Psoas muscle (tissue), 8 donors: Measurements from ENCODE around the gene METTL9. TPM values are rescaled to one million over a fixed set of nuclear protein-coding genes. Genes with fewer than 3 reads are reported as not detected.
A peak's percentile ranks its signal among the peaks of the same experiment; 100 is the strongest.
"Not testable (repeated sequence)": the region's sequence is repeated elsewhere in the genome, so short reads cannot be mapped to it uniquely, and the experiment has no call there.

ENCODE experiments used
- ATAC-seq, 4 donors: fragments of 200-7000 bp; cut with Tn5 transposase; one replicate each; pipeline ENCODE4 v1.9.1; 2020; ENCODE audit warnings: moderate library complexity in 3 of 4, mild to moderate bottlenecking in 2 of 4
- DNase-seq, 2 donors: peaks; one replicate each; pipeline ENCODE4 v3.0.0-alpha.2; 2020
- H3K27ac ChIP-seq: fragments of 200-600 bp; one replicate; pipeline ENCODE4 v1.8.0; 2022
- H3K27me3 ChIP-seq, 3 donors: fragments of 200-600 bp in 1 of 3; one replicate each; pipeline versions ENCODE4 v1.6.1 to v1.8.0; 2013 to 2022; ENCODE audit warnings: low read length in 2 of 3, mild to moderate bottlenecking in 2 of 3, moderate library complexity in 1 of 3; ENCODE audit not compliant: insufficient read depth in 3 of 3
- H3K36me3 ChIP-seq, 2 donors: fragments of 200-600 bp in 1 of 2; one replicate each; pipeline versions ENCODE4 v1.6.1 to v1.8.0; 2013 to 2022; ENCODE audit warnings: low read depth in 1 of 2, mild to moderate bottlenecking in 1 of 2, moderate library complexity in 1 of 2; ENCODE audit not compliant: insufficient read depth in 1 of 2
- H3K4me1 ChIP-seq: fragments of 200-600 bp; one replicate; pipeline ENCODE4 v1.8.0; 2022
- H3K4me3 ChIP-seq: fragments of 200-600 bp; one replicate; pipeline ENCODE4 v1.8.0; 2022; ENCODE audit warnings: mild to moderate bottlenecking
- H3K9me3 ChIP-seq: fragments of 200-600 bp; one replicate; pipeline ENCODE4 v1.8.0; 2022
- WGBS, 3 donors: extraction: QIAGEN DNeasy Blood & Tissue Kit; methylation state at CpG; one replicate each; pipeline versions ENCODE4 v1.1.6 to v1.1.7; 2013; 5-methylcytosine and 5-hydroxymethylcytosine counted together
- intact Hi-C, 2 donors: fragments of 100-400 bp; cut with DNase I; formaldehyde crosslinking; loops; one replicate each; pipeline versions ENCODE4 v1.11.0 to v1.14.2; 2022
- polyA plus RNA-seq, 3 donors: library from polyadenylated mRNA; stranded (reverse); fragments of 200-250 nt; gene quantifications; one replicate each; pipeline ENCODE4 v1.2.3, GENCODE V29; 2013
- total RNA-seq, 4 donors: library from RNA; stranded (reverse); fragmentation: NEBNext Ultra II Directional in 2 of 4; extraction: Animal tissue kit (Norgen Biotek cat#: 25700) in 2 of 4; gene quantifications; one replicate each; pipeline versions ENCODE4 v1.2.1 to v1.2.4, GENCODE V29; 2021 to 2023
- TF ChIP-seq, protein P1 (sequence below): fragments of 200-600 bp; IDR thresholded peaks from one replicate; pipeline ENCODE4 v1.8.0; 2022; ENCODE audit warnings: antibody characterized with exemption
- donor health status: healthy with polysubstance abuse.
- donor health status: DM: no; HTN: no; CAD: no; lungs with moderate emphysema.
- donor health status: Bipolar disorder and iron deficiency.
- donor health status: healthy.
- donor health status: DM: yes; HTN: yes; CAD: no.
- donor health status: DM: no; HTN: no; CAD: no.
- donor health status: DM: no; HTN: no; CAD: no.
- donor health status: DM: yes; HTN: yes; CAD: no.

The METTL9 gene
- total and polyA plus RNA-seq, 7 donors = 54.4 to 134 (median 71.8) TPM

GRCh38 chr16:21603928-21604327 lies 4.6 kb downstream of the METTL9 start:
- intact Hi-C loops = no loop called here
- Histone ChIP-seq H3K4me3 (no peak overlapping the region), H3K9me3 (no peaks in the 10 kb centered on the region), H3K27ac (peak overlapping the region; percentile 34), H3K27me3 (no peaks in the 10 kb centered on the region), H3K36me3 (no peaks in the 10 kb centered on the region), H3K4me1 (peaks cover 61% of the 10 kb centered on the region)
- DNase-seq (no peak), ATAC-seq (no peak)
- WGBS, 3 donors = 6 to 13% (median 10%) methylated on average over 3 of the region's 3 CpGs
- TF ChIP-seq, protein P1, sequence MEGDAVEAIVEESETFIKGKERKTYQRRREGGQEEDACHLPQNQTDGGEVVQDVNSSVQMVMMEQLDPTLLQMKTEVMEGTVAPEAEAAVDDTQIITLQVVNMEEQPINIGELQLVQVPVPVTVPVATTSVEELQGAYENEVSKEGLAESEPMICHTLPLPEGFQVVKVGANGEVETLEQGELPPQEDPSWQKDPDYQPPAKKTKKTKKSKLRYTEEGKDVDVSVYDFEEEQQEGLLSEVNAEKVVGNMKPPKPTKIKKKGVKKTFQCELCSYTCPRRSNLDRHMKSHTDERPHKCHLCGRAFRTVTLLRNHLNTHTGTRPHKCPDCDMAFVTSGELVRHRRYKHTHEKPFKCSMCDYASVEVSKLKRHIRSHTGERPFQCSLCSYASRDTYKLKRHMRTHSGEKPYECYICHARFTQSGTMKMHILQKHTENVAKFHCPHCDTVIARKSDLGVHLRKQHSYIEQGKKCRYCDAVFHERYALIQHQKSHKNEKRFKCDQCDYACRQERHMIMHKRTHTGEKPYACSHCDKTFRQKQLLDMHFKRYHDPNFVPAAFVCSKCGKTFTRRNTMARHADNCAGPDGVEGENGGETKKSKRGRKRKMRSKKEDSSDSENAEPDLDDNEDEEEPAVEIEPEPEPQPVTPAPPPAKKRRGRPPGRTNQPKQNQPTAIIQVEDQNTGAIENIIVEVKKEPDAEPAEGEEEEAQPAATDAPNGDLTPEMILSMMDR = no peak

GRCh38 chr16:21605848-21606247 lies 6.5 kb downstream of the METTL9 start:
- H3K27me3 ChIP-seq, H3K9me3 ChIP-seq, H3K27ac ChIP-seq, ATAC-seq, DNase-seq, H3K36me3 ChIP-seq, H3K4me3 ChIP-seq, intact Hi-C loops: not testable (repeated sequence)
- WGBS, 3 donors = 91 to 94% (median 93%) methylated on average over 8 of the region's 8 CpGs
- peaks cover 71% of the 10 kb centered on the region for H3K4me1 ChIP-seq

DNA sequence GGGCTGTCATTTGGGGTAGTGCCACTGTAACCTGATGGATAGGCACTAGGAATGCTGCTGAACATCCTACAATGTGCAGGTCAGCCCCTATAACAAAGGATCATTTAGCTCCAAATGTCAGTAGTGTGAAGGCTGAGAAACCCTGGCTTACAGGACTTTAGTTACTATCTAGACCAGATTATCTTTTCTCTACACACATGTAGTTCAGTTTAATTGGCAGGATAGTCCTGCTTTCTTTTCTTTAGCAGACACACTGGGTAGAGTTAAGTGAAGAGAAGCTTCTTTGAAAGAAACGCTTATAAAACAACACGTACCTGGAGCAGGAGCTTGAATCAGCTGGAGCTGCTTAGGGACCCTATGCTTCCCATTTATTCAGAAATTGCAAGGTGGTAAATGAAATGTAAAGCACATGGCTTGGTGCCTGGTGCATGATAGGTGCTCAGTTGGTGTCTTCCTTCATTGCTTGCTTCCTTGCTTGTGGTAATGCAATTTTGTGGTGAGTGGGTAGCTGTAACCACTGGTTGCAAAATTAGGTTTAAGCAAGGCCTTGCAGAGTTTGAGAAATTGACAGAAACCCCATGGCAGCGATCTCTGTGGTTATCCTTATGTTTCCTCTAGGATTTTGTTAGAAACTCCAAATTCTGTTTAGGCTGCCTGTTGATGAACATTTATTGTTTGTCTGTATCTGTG lies 9.4 kb downstream of the METTL9 start:
- no peak for ATAC-seq
- peaks cover 65% of the 10 kb centered on the region for H3K4me1 ChIP-seq
- TF ChIP-seq, protein P1 = no peak

GRCh38 chr16:21610006-21610544 lies 10.7 kb downstream of the METTL9 start:
- Histone ChIP-seq H3K9me3 (no peaks in the 10 kb centered on the region), H3K36me3 (peaks cover 0 to 9% of the 10 kb centered on the region in 2 donors), H3K4me3 (no peak overlapping the region), H3K27ac (no peak overlapping the region), H3K27me3 (no peaks in the 10 kb centered on the region), H3K4me1 (peaks cover 54% of the 10 kb centered on the region)
- TF ChIP-seq, protein P1 = no peak
- no peak for ATAC-seq
- intact Hi-C loops = no loop called here
- no peak for DNase-seq
- 41 to 76% (median 47%) methylated on average over 3 of the region's 3 CpGs for WGBS, 3 donors

More for the DNA sequence above, 9.4 kb downstream of the METTL9 start:
- no peak for DNase-seq
- Histone ChIP-seq H3K27me3 (no peaks in the 10 kb centered on the region), H3K36me3 (no peaks in the 10 kb centered on the region), H3K4me3 (no peak overlapping the region), H3K27ac (no peak overlapping the region), H3K9me3 (no peaks in the 10 kb centered on the region)
- 84 to 87% (median 87%) methylated on average over 3 of the region's 3 CpGs for WGBS, 3 donors
- intact Hi-C loops = no loop called here

GRCh38 chr16:21610766-21611165 lies 11.4 kb downstream of the METTL9 start:
- H3K4me1 ChIP-seq = peaks cover 48% of the 10 kb centered on the region
- ATAC-seq = no peak

More at GRCh38 chr16:21610766-21611165, 11.4 kb downstream of the METTL9 start:
- intact Hi-C loops = no loop called here
- WGBS, 3 donors = 48 to 62% (median 51%) methylated on average over 2 of the region's 2 CpGs
- peaks cover 0 to 9% of the 10 kb centered on the region in 2 donors for H3K36me3 ChIP-seq
- no peak overlapping the region for H3K4me3 ChIP-seq
- H3K27me3 ChIP-seq = no peaks in the 10 kb centered on the region
- H3K27ac ChIP-seq = peak overlapping the region; percentile 74
- H3K9me3 ChIP-seq = no peaks in the 10 kb centered on the region
- no peak for DNase-seq
- TF ChIP-seq, protein P1 = no peak
